Endothelial cell of umbilical vein (primary cell): ENCODE data around the gene CLCN2. TPM values are rescaled to one million over a fixed set of nuclear protein-coding genes. Genes with fewer than 3 reads are reported as not detected.

Experiments used
- BruUV-seq: library from RNA; stranded (reverse); fragments of 400-500 nt; replicated peaks from 2 replicates; lab custom pipeline; 2021; lab: Mats Ljungman, UMichigan
- CTCF ChIA-PET: fragments of 300-600, 350-600 bp; sonication (Branson Sonifier 250); formaldehyde crosslinking; loops from one replicate; lab custom pipeline; 2021; ENCODE audit warnings: antibody characterized with exemption, inconsistent platforms; lab: Charles Lee
- POLR2A ChIA-PET: fragments of 300-600, 350-600 bp; sonication (Branson Sonifier 250); formaldehyde crosslinking; loops from one replicate; lab custom pipeline; 2021; ENCODE audit warnings: antibody characterized with exemption, inconsistent platforms; lab: Charles Lee
- DNase-seq: peaks from one replicate; pipeline ENCODE4 v3.0.0-alpha.2; 2011; ENCODE audit warnings: low read depth, low spot score
- FAIRE-seq: peaks from 2 replicates; lab custom pipeline; 2011; peaks lifted over from hg19 to GRCh38; lab: Jason Lieb, UNC
- H2AFZ ChIP-seq: 2 replicates; pipeline ENCODE4 v1.6.0; 2012; ENCODE audit warnings: low read depth, low read length, control low read depth, inconsistent platforms
- H3K27ac ChIP-seq: 2 replicates; pipeline ENCODE4 v1.5.1; 2011; ENCODE audit warnings: low read depth, mild to moderate bottlenecking, control low read depth, low read length, moderate library complexity; ENCODE audit not compliant: insufficient read depth
- H3K27me3 ChIP-seq, 2 experiments: 2 replicates each; pipeline versions ENCODE4 v1.6.0 to v1.6.1; 2011; ENCODE audit warnings: low read length in 2 of 2, mixed read lengths in 1 of 2; ENCODE audit not compliant: control insufficient read depth in 2 of 2, insufficient read depth in 2 of 2
- H3K36me3 ChIP-seq, 2 experiments: 2 replicates in 1 of 2; 3 replicates in 1 of 2; pipeline ENCODE4 v1.5.1; 2011; ENCODE audit warnings: low read length in 2 of 2, mild to moderate bottlenecking in 1 of 2, moderate library complexity in 1 of 2; ENCODE audit not compliant: control insufficient read depth in 2 of 2, insufficient read depth in 2 of 2; ENCODE audit errors: extremely low read depth in 1 of 2
- H3K4me1 ChIP-seq: 3 replicates; pipeline ENCODE4 v1.5.1; 2011; ENCODE audit warnings: mild to moderate bottlenecking, low read length; ENCODE audit not compliant: control insufficient read depth, insufficient read depth; ENCODE audit errors: extremely low read depth
- H3K4me2 ChIP-seq: 2 replicates; pipeline ENCODE4 v1.6.1; 2011; ENCODE audit warnings: low read length, control low read depth, mixed read lengths; ENCODE audit not compliant: insufficient read depth
- H3K4me3 ChIP-seq, 3 experiments: fragments of 200-600 bp in 1 of 3; sonication (generic), shearing (Covaris generic) in 1 of 3; replicated peaks in 1 of 3; 2 replicates each; pipeline ENCODE4 v1.5.1; 2011 to 2016; ENCODE audit warnings: control low read depth in 3 of 3, low read length in 3 of 3, mild to moderate bottlenecking in 2 of 3, inconsistent platforms in 1 of 3, low read depth in 1 of 3, moderate library complexity in 1 of 3; ENCODE audit not compliant: insufficient read depth in 1 of 3
- H3K79me2 ChIP-seq: 2 replicates; pipeline ENCODE4 v1.6.0; 2012; ENCODE audit warnings: low read length, inconsistent platforms; ENCODE audit not compliant: control insufficient read depth, insufficient read depth
- H3K9ac ChIP-seq: replicated peaks from 2 replicates; pipeline ENCODE3; 2011; ENCODE audit warnings: low read length, control low read depth; ENCODE audit not compliant: insufficient read depth; ENCODE audit errors: extremely low read depth
- H3K9me1 ChIP-seq: replicated peaks from 3 replicates; pipeline ENCODE4 v1.6.0; 2011; ENCODE audit warnings: mild to moderate bottlenecking, low read length; ENCODE audit not compliant: control insufficient read depth, insufficient read depth; ENCODE audit errors: extremely low read depth
- H3K9me3 ChIP-seq: replicated peaks from 2 replicates; pipeline ENCODE4 v1.5.1; 2012; ENCODE audit warnings: low read length, inconsistent platforms; ENCODE audit not compliant: control insufficient read depth, insufficient read depth
- H4K20me1 ChIP-seq: replicated peaks from 2 replicates; pipeline ENCODE3; 2011; ENCODE audit warnings: mild to moderate bottlenecking, low read length; ENCODE audit not compliant: control insufficient read depth, insufficient read depth; ENCODE audit errors: extremely low read depth
- CTCF ChIP-seq, 2 donors: IDR thresholded peaks; 1 replicate in 1 of 2; 2 replicates in 1 of 2; pipeline ENCODE4 v1.5.1; 2011; ENCODE audit warnings: low read length in 2 of 2, mild to moderate bottlenecking in 2 of 2, moderate library complexity in 2 of 2, control low read depth in 1 of 2, inconsistent platforms in 1 of 2, low read depth in 1 of 2; ENCODE audit not compliant: insufficient read depth in 1 of 2; ENCODE audit errors: extremely low read depth in 1 of 2
- EZH2 ChIP-seq: IDR thresholded peaks from 2 replicates; pipeline ENCODE4 v1.6.1; 2012; ENCODE audit warnings: borderline replicate concordance, low read depth, mild to moderate bottlenecking, moderate library complexity, low read length, inconsistent platforms; ENCODE audit not compliant: severe bottlenecking
- FOS ChIP-seq: IDR thresholded peaks from 2 replicates; pipeline ENCODE4 v1.6.1; 2011; ENCODE audit warnings: mild to moderate bottlenecking, low read length, moderate library complexity, borderline replicate concordance; ENCODE audit not compliant: insufficient read depth
- GATA2 ChIP-seq: IDR thresholded peaks from 2 replicates; pipeline ENCODE4 v1.7.0; 2011; ENCODE audit warnings: low read depth, mild to moderate bottlenecking, moderate library complexity, mixed read lengths, low read length; ENCODE audit not compliant: insufficient read length, insufficient read depth
- JUN ChIP-seq: IDR thresholded peaks from 2 replicates; pipeline ENCODE4 v1.6.1; 2011; ENCODE audit warnings: borderline replicate concordance, low read depth; ENCODE audit not compliant: insufficient read length, insufficient read depth
- MAX ChIP-seq: IDR thresholded peaks from 2 replicates; pipeline ENCODE4 v1.6.1; 2011; ENCODE audit not compliant: insufficient read depth, insufficient read length
- MYC ChIP-seq: IDR thresholded peaks from one replicate; pipeline ENCODE4 v1.6.1; 2011; ENCODE audit warnings: mild to moderate bottlenecking, low read depth, low read length
- POLR2A ChIP-seq: IDR thresholded peaks from 2 replicates; pipeline ENCODE4 v1.6.1; 2012; ENCODE audit warnings: low read depth, mild to moderate bottlenecking, control low read depth, low read length
- POLR2AphosphoS5 ChIP-seq: IDR thresholded peaks from 2 replicates; pipeline ENCODE4 v1.6.1; 2012; ENCODE audit warnings: low read depth, mild to moderate bottlenecking, control low read depth, low read length, moderate library complexity; ENCODE audit not compliant: insufficient read depth
- dilution Hi-C: fragments of 300-500 bp; cut with MboI; formaldehyde crosslinking; loops from one replicate; pipeline ENCODE4 v1.15.0; 2019; ENCODE audit warnings: low sequenced_read_pairs; ENCODE audit not compliant: extremely low pct_ligation_motif_present
- intact Hi-C: fragments of 100-400 bp; cut with micrococcal nuclease; formaldehyde crosslinking; loops from one replicate; pipeline ENCODE4 v1.10.0; 2022
- polyA plus RNA-seq, 4 experiments: library from polyadenylated mRNA; depleted of rRNA in 3 of 4; stranded (reverse) in 3 of 4; unstranded in 1 of 4; fragments of >200 nt; gene quantifications; 2 replicates each; pipeline versions ENCODE4 v1.2.1 to v1.2.3, GENCODE V29; 2011 to 2012; ENCODE audit warnings: missing spikeins in 1 of 4
- total RNA-seq: library from RNA; stranded (reverse); gene quantifications from 2 replicates; pipeline ENCODE4 v1.2.3, GENCODE V29; 2021

The CLCN2 gene
- total and polyA plus RNA-seq, 2 donors (not counting 3 experiments of a cell fraction or from before 2014, with no cell fraction given), result 3.5 to 6.5 TPM

GRCh38 chr3:184377374-184377773, 16.0 kb upstream of the CLCN2 start:
- H3K9me3 ChIP-seq, result no peaks in the 10 kb centered on the region
- peaks cover 44 to 49% of the 10 kb centered on the region in 2 experiments for H3K27me3 ChIP-seq
- no peak overlapping the region for H2AFZ ChIP-seq
- H3K4me3 ChIP-seq, result no peak overlapping the region
- ChIA-PET CTCF (interaction anchor here (0.5 to 1.6 kb wide), 8 partner anchors 13 to 161 kb away, joined by 3 to 4 read pairs (median 3); no protein-coding TSS in a partner anchor), POLR2A (no interaction called here)
- peaks cover 10% of the 10 kb centered on the region for H3K4me1 ChIP-seq
- no peaks in the 10 kb centered on the region for H3K79me2 ChIP-seq
- no peaks in the 10 kb centered on the region for H3K36me3 ChIP-seq
- FAIRE-seq (no peak), DNase-seq (no peak)
- dilution Hi-C loops (no loop called here), intact Hi-C loops (loop anchor here (10.0 kb wide), 1 partner anchor 397 kb away; no protein-coding TSS in a partner anchor)
- H3K9ac ChIP-seq, result no peak overlapping the region
- no peak overlapping the region for H3K4me2 ChIP-seq
- no peaks in the 10 kb centered on the region for H4K20me1 ChIP-seq
- H3K9me1 ChIP-seq, result no peaks in the 10 kb centered on the region
- no peak for TF ChIP-seq POLR2AphosphoS5
- no peak for TF ChIP-seq MYC
- TF ChIP-seq CTCF (IDR thresholded peaks at IDR 0.05; ENCODE audit: extremely low read depth in 1 of 2, insufficient read depth in 1 of 2, low read depth in 1 of 2, low read length in 2 of 2), result no peak
- no peak for TF ChIP-seq EZH2
- TF ChIP-seq JUN, result no peak
- TF ChIP-seq FOS, result no peak
- TF ChIP-seq GATA2, result no peak
- TF ChIP-seq POLR2A, result no peak
- no peak for TF ChIP-seq MAX
- BruUV-seq, result no TSS peak
- H3K27ac ChIP-seq, result no peak overlapping the region
